Body of pancreas (tissue), 4 donors: Measurements from ENCODE around the gene VEGFD. TPM values are rescaled to one million over a fixed set of nuclear protein-coding genes. Genes with fewer than 3 reads are reported as not detected.

Source experiments
- ATAC-seq: fragments of 150-250 bp; one replicate; pipeline ENCODE4 v1.9.1; 2016
- DNase-seq, 4 donors: peaks; one replicate each; pipeline ENCODE4 v3.0.0-alpha.2; 2019
- H3K27ac ChIP-seq, 4 donors: fragments of 200-600 bp; sonication (generic); 1 replicate in 3 of 4; 2 replicates in 1 of 4; pipeline versions ENCODE4 v1.5.1 to v1.6.1; 2016 to 2019; ENCODE audit warnings: mild to moderate bottlenecking in 1 of 4, mixed read lengths in 1 of 4, moderate library complexity in 1 of 4
- H3K27me3 ChIP-seq, 2 donors: fragments of 200-600 bp; sonication (generic); one replicate each; pipeline ENCODE4 v1.6.0; 2016; ENCODE audit warnings: mild to moderate bottlenecking in 1 of 2
- H3K36me3 ChIP-seq, 2 donors: fragments of 200-600 bp; sonication (generic); replicated peaks in 1 of 2; 2 replicates each; pipeline ENCODE4 v1.5.1; 2016; ENCODE audit warnings: low read depth in 2 of 2; ENCODE audit not compliant: insufficient read depth in 1 of 2
- H3K4me1 ChIP-seq: fragments of 200-600 bp; sonication (generic); one replicate; pipeline ENCODE4 v1.6.0; 2016
- H3K4me3 ChIP-seq, 2 donors: fragments of 200-600 bp; sonication (generic); 1 replicate in 1 of 2; 2 replicates in 1 of 2; pipeline ENCODE4 v1.5.1; 2016 to 2019
- H3K9me3 ChIP-seq, 3 donors: fragments of 200-600 bp; sonication (generic); 1 replicate in 2 of 3; 2 replicates in 1 of 3; pipeline ENCODE4 v1.5.1; 2016
- CTCF ChIP-seq, 7 experiments: fragments of 450-650 bp in 4 of 7; fragments of 200-600 bp in 3 of 7; sonication (generic) in 3 of 7; IDR thresholded peaks; one replicate each; pipeline ENCODE4 v1.5.1; 2016 to 2019; ENCODE audit warnings: antibody characterized with exemption in 7 of 7
- POLR2A ChIP-seq, 3 donors: fragments of 450-650 bp; IDR thresholded peaks; one replicate each; pipeline ENCODE4 v1.6.1; 2016; ENCODE audit warnings: antibody characterized with exemption in 3 of 3, mild to moderate bottlenecking in 2 of 3
- WGBS, 2 donors: methylation state at CpG; one replicate each; pipeline ENCODE4 v1.1.5; 2017; 5-methylcytosine and 5-hydroxymethylcytosine counted together
- intact Hi-C: fragments of 100-400 bp; cut with DNase I; formaldehyde crosslinking; loops from one replicate; pipeline ENCODE4 v1.15.1; 2023
- total RNA-seq, 2 donors: library from RNA; depleted of rRNA; stranded (reverse); fragments of >200 nt; gene quantifications; one replicate each; pipeline ENCODE4 v1.1.0, GENCODE V29; 2016

VEGFD gene
- total RNA-seq, 2 donors from 2014 or later = 0.66 TPM; not detected in 1

GRCh38 chrX:15373976-15374375, 10.2 kb downstream of the VEGFD start:
- H3K9me3 ChIP-seq = no peaks in the 10 kb centered on the region
- intact Hi-C loops = no loop called here
- DNase-seq (no peak), ATAC-seq (no peak)
- no peaks in the 10 kb centered on the region for H3K27me3 ChIP-seq
- 66 to 75% methylated on average over 3 of the region's 3 CpGs for WGBS, 2 donors
- no peak overlapping the region for H3K27ac ChIP-seq
- no peaks in the 10 kb centered on the region for H3K36me3 ChIP-seq
- H3K4me1 ChIP-seq = no peaks in the 10 kb centered on the region
- TF ChIP-seq POLR2A (IDR thresholded peaks at IDR 0.05) (no peak), CTCF (IDR thresholded peaks at IDR 0.05) (no peak)
- H3K4me3 ChIP-seq = no peak overlapping the region

- WGBS, 2 donors = 63 to 64% methylated on average over 9 of the region's 9 CpGs
- ATAC-seq = no peak
Measured at GRCh38 chrX:15366506-15367352, 17.5 kb downstream of the VEGFD start.

GRCh38 chrX:15359701-15360100, 24.5 kb downstream of the VEGFD start:
- intact Hi-C loops = loop anchor here (10.0 kb wide), 1 partner anchor 105 kb away; no protein-coding TSS in a partner anchor
- TF ChIP-seq CTCF (IDR thresholded peaks at IDR 0.05) (no peak), POLR2A (IDR thresholded peaks at IDR 0.05) (no peak)
- Histone ChIP-seq H3K4me3 (no peak overlapping the region), H3K27me3 (no peaks in the 10 kb centered on the region), H3K36me3 (no peaks in the 10 kb centered on the region), H3K27ac (no peak overlapping the region), H3K4me1 (no peaks in the 10 kb centered on the region), H3K9me3 (no peaks in the 10 kb centered on the region)
- DNase-seq (no peak), ATAC-seq (no peak)
- WGBS, 2 donors = 67 to 68% methylated on average over 1 to 2 of the region's 2 CpGs

More at GRCh38 chrX:15366506-15367352, 17.5 kb downstream of the VEGFD start:
- Histone ChIP-seq H3K36me3 (no peaks in the 10 kb centered on the region), H3K4me1 (no peaks in the 10 kb centered on the region), H3K9me3 (no peaks in the 10 kb centered on the region), H3K27ac (no peak overlapping the region), H3K4me3 (no peak overlapping the region), H3K27me3 (no peaks in the 10 kb centered on the region)
- intact Hi-C loops = no loop called here
- no peak for DNase-seq
- TF ChIP-seq CTCF (IDR thresholded peaks at IDR 0.05) = no peak
- no peak for TF ChIP-seq POLR2A (IDR thresholded peaks at IDR 0.05)

- WGBS, 2 donors = 77 to 82% methylated on average over 2 of the region's 2 CpGs
Measured at GRCh38 chrX:15358533-15358932, 25.7 kb downstream of the VEGFD start.

More at GRCh38 chrX:15358533-15358932, 25.7 kb downstream of the VEGFD start:
- Histone ChIP-seq H3K4me3 (no peak overlapping the region), H3K9me3 (no peaks in the 10 kb centered on the region), H3K4me1 (no peaks in the 10 kb centered on the region), H3K36me3 (no peaks in the 10 kb centered on the region), H3K27me3 (no peaks in the 10 kb centered on the region), H3K27ac (no peak overlapping the region)
- ATAC-seq = no peak
- intact Hi-C loops = loop anchor here (10.0 kb wide), 1 partner anchor 106 kb away; no protein-coding TSS in a partner anchor
- TF ChIP-seq CTCF (IDR thresholded peaks at IDR 0.05) (no peak), POLR2A (IDR thresholded peaks at IDR 0.05) (no peak)
- DNase-seq = no peak
